Hepatocyte (in vitro differentiated cells): ENCODE data around the gene RAPGEF5. TPM values are rescaled to one million over a fixed set of nuclear protein-coding genes. Genes with fewer than 3 reads are reported as not detected.
A peak's percentile ranks its signal among the peaks of the same experiment; 100 is the strongest.

Experiments
- DNase-seq: peaks from one replicate; pipeline ENCODE4 v3.0.0-alpha.2; 2016; ENCODE audit warnings: low spot score
- H2AFZ ChIP-seq: fragments of 200-600 bp; sonication (generic); 2 replicates; pipeline ENCODE4 v1.6.0; 2016; ENCODE audit warnings: antibody characterized with exemption, mild to moderate bottlenecking
- H3K27ac ChIP-seq: fragments of 200-600 bp; sonication (generic); 2 replicates; pipeline ENCODE4 v1.5.1; 2016; ENCODE audit warnings: mild to moderate bottlenecking
- H3K27me3 ChIP-seq: fragments of 200-600 bp; sonication (generic); 2 replicates; pipeline ENCODE4 v1.6.1; 2016
- H3K36me3 ChIP-seq: fragments of 200-600 bp; sonication (generic); replicated peaks from 2 replicates; pipeline ENCODE4 v1.5.1; 2016; ENCODE audit warnings: low read depth; ENCODE audit not compliant: insufficient read depth
- H3K4me1 ChIP-seq: fragments of 200-600 bp; sonication (generic); 2 replicates; pipeline ENCODE4 v1.5.1; 2016; ENCODE audit warnings: mild to moderate bottlenecking, moderate library complexity; ENCODE audit not compliant: insufficient read depth
- H3K4me2 ChIP-seq: fragments of 200-600 bp; sonication (generic); 2 replicates; pipeline ENCODE4 v1.6.0; 2016
- H3K4me3 ChIP-seq: fragments of 200-600 bp; sonication (generic); 2 replicates; pipeline ENCODE4 v1.5.1; 2016; ENCODE audit warnings: mild to moderate bottlenecking
- H3K79me2 ChIP-seq: fragments of 200-600 bp; sonication (generic); 2 replicates; pipeline ENCODE4 v1.6.0; 2017; ENCODE audit warnings: mild to moderate bottlenecking
- H3K9me2 ChIP-seq: fragments of 200-600 bp; sonication (generic); replicated peaks from 2 replicates; pipeline ENCODE4 v1.6.0; 2017; ENCODE audit warnings: mild to moderate bottlenecking; ENCODE audit not compliant: insufficient read depth
- H3K9me3 ChIP-seq: fragments of 200-600 bp; sonication (generic); 2 replicates; pipeline ENCODE4 v1.5.1; 2016; ENCODE audit warnings: low read depth, mild to moderate bottlenecking
- H4K20me1 ChIP-seq: fragments of 200-600 bp; sonication (generic); 2 replicates; pipeline ENCODE4 v1.6.0; 2016; ENCODE audit warnings: mild to moderate bottlenecking; ENCODE audit not compliant: insufficient read depth, poor library complexity, severe bottlenecking
- EZH2 ChIP-seq: fragments of 200-600 bp; sonication (generic); IDR thresholded peaks from 2 replicates; pipeline ENCODE4 v1.6.1; 2016; ENCODE audit warnings: antibody characterized with exemption, mild to moderate bottlenecking, borderline replicate concordance
- EZH2phosphoT487 ChIP-seq: fragments of 200-600 bp; sonication (generic); IDR thresholded peaks from one replicate; pipeline ENCODE4 v1.6.1; 2018; ENCODE audit warnings: antibody characterized with exemption, mild to moderate bottlenecking, low read depth, moderate library complexity; ENCODE audit not compliant: unreplicated experiment, severe bottlenecking
- WGBS: methylation state at CpG from one replicate; pipeline ENCODE4 v1.1.6; 2016; ENCODE audit warnings: low lambda C conversion rate; ENCODE audit errors: missing lambda C conversion rate; 5-methylcytosine and 5-hydroxymethylcytosine counted together
- polyA plus RNA-seq: library from polyadenylated mRNA; unstranded; fragments of >200 nt; fragmentation: Nextera tagmentation; extraction: Ambion mirVana; gene quantifications from 2 replicates; pipeline ENCODE4 v1.2.1, GENCODE V29; 2016
- total RNA-seq: library from RNA; depleted of rRNA; stranded (reverse); fragments of >200 nt; gene quantifications from 2 replicates; pipeline ENCODE4 v1.2.3, GENCODE V29; 2014
- TF ChIP-seq, protein P1 (sequence below): fragments of 200-600 bp; sonication (generic); IDR thresholded peaks from 2 replicates; pipeline ENCODE4 v1.5.1; 2016; ENCODE audit warnings: antibody characterized with exemption, mild to moderate bottlenecking; ENCODE audit not compliant: poor library complexity

Gene RAPGEF5
- total and polyA plus RNA-seq, 2 experiments from 2014 or later: 5.2 to 14.5 TPM

DNA sequence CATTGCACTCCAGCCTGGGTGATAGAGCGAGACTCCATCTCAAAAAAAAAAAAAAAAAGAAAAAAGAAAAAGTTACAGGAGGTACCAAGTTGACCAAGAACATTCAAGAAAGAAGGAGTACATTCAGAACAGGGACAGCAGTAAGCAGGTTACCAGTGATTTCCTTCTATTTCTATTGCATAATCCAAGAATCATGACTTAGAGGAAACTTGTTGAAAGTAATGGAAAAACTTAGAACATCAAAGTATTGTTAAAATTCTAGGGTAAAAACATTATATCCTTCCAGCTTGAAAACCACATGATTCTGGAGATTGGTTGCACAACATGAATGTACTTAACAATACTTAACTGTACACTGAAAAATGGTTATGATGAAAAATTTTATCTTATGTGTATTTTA lies 25.2 kb downstream of the RAPGEF5 start:
- Histone ChIP-seq H3K27ac (no peak overlapping the region), H4K20me1 (no peaks in the 10 kb centered on the region), H2AFZ (no peak overlapping the region), H3K36me3 (no peaks in the 10 kb centered on the region), H3K4me3 (no peak overlapping the region), H3K9me3 (no peaks in the 10 kb centered on the region), H3K9me2 (no peaks in the 10 kb centered on the region), H3K27me3 (no peaks in the 10 kb centered on the region), H3K79me2 (peaks cover 36% of the 10 kb centered on the region), H3K4me2 (no peak overlapping the region), H3K4me1 (peaks cover 6% of the 10 kb centered on the region)
- whole genome bisulfite sequencing: 100% methylated on average over 1 of the region's 1 CpG
- no peak for DNase-seq
- TF ChIP-seq, protein P1, sequence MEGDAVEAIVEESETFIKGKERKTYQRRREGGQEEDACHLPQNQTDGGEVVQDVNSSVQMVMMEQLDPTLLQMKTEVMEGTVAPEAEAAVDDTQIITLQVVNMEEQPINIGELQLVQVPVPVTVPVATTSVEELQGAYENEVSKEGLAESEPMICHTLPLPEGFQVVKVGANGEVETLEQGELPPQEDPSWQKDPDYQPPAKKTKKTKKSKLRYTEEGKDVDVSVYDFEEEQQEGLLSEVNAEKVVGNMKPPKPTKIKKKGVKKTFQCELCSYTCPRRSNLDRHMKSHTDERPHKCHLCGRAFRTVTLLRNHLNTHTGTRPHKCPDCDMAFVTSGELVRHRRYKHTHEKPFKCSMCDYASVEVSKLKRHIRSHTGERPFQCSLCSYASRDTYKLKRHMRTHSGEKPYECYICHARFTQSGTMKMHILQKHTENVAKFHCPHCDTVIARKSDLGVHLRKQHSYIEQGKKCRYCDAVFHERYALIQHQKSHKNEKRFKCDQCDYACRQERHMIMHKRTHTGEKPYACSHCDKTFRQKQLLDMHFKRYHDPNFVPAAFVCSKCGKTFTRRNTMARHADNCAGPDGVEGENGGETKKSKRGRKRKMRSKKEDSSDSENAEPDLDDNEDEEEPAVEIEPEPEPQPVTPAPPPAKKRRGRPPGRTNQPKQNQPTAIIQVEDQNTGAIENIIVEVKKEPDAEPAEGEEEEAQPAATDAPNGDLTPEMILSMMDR: no peak
- TF ChIP-seq EZH2phosphoT487 (no peak), EZH2 (no peak)

GRCh38 chr7:22330903-22331302 lies 26.1 kb downstream of the RAPGEF5 start:
- 97% methylated on average over 8 of the region's 8 CpGs for WGBS
- no peaks in the 10 kb centered on the region for H4K20me1 ChIP-seq
- peaks cover 6% of the 10 kb centered on the region for H3K4me1 ChIP-seq
- no peak overlapping the region for H3K27ac ChIP-seq
- DNase-seq: no peak
- no peak overlapping the region for H3K4me2 ChIP-seq
- TF ChIP-seq, protein P1: no peak
- TF ChIP-seq EZH2 (no peak), EZH2phosphoT487 (no peak)
- H2AFZ ChIP-seq: no peak overlapping the region
- H3K9me2 ChIP-seq: no peaks in the 10 kb centered on the region
- no peaks in the 10 kb centered on the region for H3K27me3 ChIP-seq
- H3K79me2 ChIP-seq: peaks cover 34% of the 10 kb centered on the region
- H3K4me3 ChIP-seq: no peak overlapping the region
- no peaks in the 10 kb centered on the region for H3K9me3 ChIP-seq
- H3K36me3 ChIP-seq: no peaks in the 10 kb centered on the region

GRCh38 chr7:22329816-22330524 lies 27.0 kb downstream of the RAPGEF5 start:
- H3K27ac ChIP-seq: peak overlapping the region; percentile 84

More at GRCh38 chr7:22329816-22330524, 27.0 kb downstream of the RAPGEF5 start:
- Histone ChIP-seq H3K9me2 (no peaks in the 10 kb centered on the region), H4K20me1 (no peaks in the 10 kb centered on the region), H3K4me2 (peak overlapping the region; percentile 65), H3K4me3 (no peak overlapping the region), H3K9me3 (no peaks in the 10 kb centered on the region), H2AFZ (no peak overlapping the region), H3K27me3 (no peaks in the 10 kb centered on the region), H3K4me1 (peaks cover 6% of the 10 kb centered on the region), H3K79me2 (peaks cover 30% of the 10 kb centered on the region), H3K36me3 (no peaks in the 10 kb centered on the region)
- TF ChIP-seq EZH2phosphoT487 (no peak), EZH2 (no peak)
- TF ChIP-seq, protein P1: no peak
- DNase-seq: peak; percentile 48
- 38% methylated on average over 4 of the region's 4 CpGs for WGBS
